Measurements from ENCODE around the gene GRK1. TPM values are rescaled to one million over a fixed set of nuclear protein-coding genes. Genes with fewer than 3 reads are reported as not detected.

Gene GRK1
- total and polyA plus RNA-seq, 2 experiments from 2014 or later: not detected

DNA sequence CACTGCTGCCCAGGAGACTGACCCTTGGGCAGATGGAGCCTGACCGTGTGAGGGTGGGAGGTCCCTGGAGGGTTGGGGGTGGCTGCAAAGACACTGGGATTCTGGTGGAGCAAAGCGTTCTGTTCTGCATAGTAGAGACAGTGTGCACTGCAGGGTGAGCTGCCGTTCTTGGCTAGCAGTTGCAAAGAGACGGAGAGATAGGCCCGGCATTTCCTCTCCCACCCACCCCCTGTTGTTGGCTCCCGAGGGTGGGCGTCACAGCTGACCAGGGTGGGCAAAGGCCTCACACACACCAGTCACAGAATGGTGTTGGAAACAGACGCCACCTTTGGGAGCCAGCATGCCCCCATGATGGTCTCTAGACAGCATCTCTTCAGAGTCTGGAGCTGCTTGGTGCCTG is 103.4 kb downstream of the GRK1 start:
- TF ChIP-seq STAT1 (IDR thresholded peaks at IDR 0.05; ENCODE audit: unreplicated experiment) (no peak), EZH2phosphoT487 (IDR thresholded peaks at IDR 0.05; ENCODE audit: unreplicated experiment) (no peak)
- H3K27ac ChIP-seq (ENCODE audit: low read depth): no peak overlapping the region
- no peaks in the 10 kb centered on the region for H3K27me3 Mint-ChIP-seq (ENCODE audit: insufficient read depth, low read depth, poor library complexity)
- no peak overlapping the region for H2AFZ ChIP-seq
- H3K36me3 ChIP-seq (ENCODE audit: insufficient read depth): no peaks in the 10 kb centered on the region
- H3K27ac Mint-ChIP-seq: no peak overlapping the region
- no peaks in the 10 kb centered on the region for H3K79me2 ChIP-seq (replicated peaks; ENCODE audit: insufficient read depth)
- H3K27me3 ChIP-seq (ENCODE audit: insufficient read depth): no peaks in the 10 kb centered on the region
- no peaks in the 10 kb centered on the region for H3K4me1 ChIP-seq (ENCODE audit: insufficient read depth)
- H4K20me1 ChIP-seq (replicated peaks; ENCODE audit: insufficient read depth): no peaks in the 10 kb centered on the region
- ATAC-seq (no peak), DNase-seq (ENCODE audit: low spot score) (no peak)
- no peaks in the 10 kb centered on the region for H3F3A ChIP-seq (replicated peaks; ENCODE audit: low read depth)
- no peaks in the 10 kb centered on the region for H3K9me3 Mint-ChIP-seq
- no peak overlapping the region for H3K4me3 ChIP-seq
- H3K4me1 Mint-ChIP-seq: peaks cover 3% of the 10 kb centered on the region; the same call in 2 of the 3 replicates
- H3K4me2 ChIP-seq: no peak overlapping the region
- no peak overlapping the region for H3K4me3 Mint-ChIP-seq
- H3K36me3 Mint-ChIP-seq (ENCODE audit: low read depth): no peaks in the 10 kb centered on the region
- 0 out of 2 replicates have a peak, but pooled peaks cover 3% of the 10 kb centered on the region for H3K9me2 ChIP-seq (ENCODE audit: insufficient read depth)

DNA sequence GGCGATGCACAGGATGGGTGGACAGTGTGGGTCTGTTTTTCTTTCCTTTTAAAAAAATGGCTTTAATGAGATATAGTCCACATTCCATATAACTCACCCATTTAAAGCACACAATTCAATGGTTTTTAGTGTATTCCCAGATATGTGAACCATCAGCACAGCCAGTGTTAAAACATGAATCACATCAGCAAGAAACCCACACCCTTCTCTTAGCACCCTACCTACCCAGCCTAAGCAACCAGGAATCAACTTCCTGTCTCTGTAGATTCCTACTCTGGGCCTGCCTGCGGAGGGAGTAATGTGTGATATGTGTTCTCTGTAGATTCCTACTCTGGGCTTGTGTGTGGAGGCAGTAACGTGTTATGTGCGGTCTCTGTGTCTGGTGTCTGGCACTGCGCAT is 103.9 kb downstream of the GRK1 start:
- Histone ChIP-seq H3F3A (replicated peaks; ENCODE audit: low read depth) (no peaks in the 10 kb centered on the region), H2AFZ (no peak overlapping the region), H3K27ac (ENCODE audit: low read depth) (no peak overlapping the region), H4K20me1 (replicated peaks; ENCODE audit: insufficient read depth) (no peaks in the 10 kb centered on the region), H3K4me3 (no peak overlapping the region), H3K9me2 (ENCODE audit: insufficient read depth) (0 out of 2 replicates have a peak, but pooled peaks cover 3% of the 10 kb centered on the region), H3K27me3 (ENCODE audit: insufficient read depth) (no peaks in the 10 kb centered on the region), H3K4me2 (no peak overlapping the region), H3K36me3 (ENCODE audit: insufficient read depth) (no peaks in the 10 kb centered on the region), H3K79me2 (replicated peaks; ENCODE audit: insufficient read depth) (no peaks in the 10 kb centered on the region), H3K4me1 (ENCODE audit: insufficient read depth) (no peaks in the 10 kb centered on the region)
- no peak for ATAC-seq
- no peaks in the 10 kb centered on the region; the same call in 2 of the 3 replicates for H3K4me1 Mint-ChIP-seq
- no peak for DNase-seq (ENCODE audit: low spot score)
- no peak overlapping the region for H3K4me3 Mint-ChIP-seq
- H3K36me3 Mint-ChIP-seq (ENCODE audit: low read depth): no peaks in the 10 kb centered on the region
- H3K27ac Mint-ChIP-seq: no peak overlapping the region
- no peaks in the 10 kb centered on the region for H3K9me3 Mint-ChIP-seq
- H3K27me3 Mint-ChIP-seq (ENCODE audit: insufficient read depth, low read depth, poor library complexity): no peaks in the 10 kb centered on the region
- TF ChIP-seq ZNF331 (CRISPR knock-in tag; IDR thresholded peaks at IDR 0.05; ENCODE audit: low read depth) (no peak), STAT1 (IDR thresholded peaks at IDR 0.05; ENCODE audit: unreplicated experiment) (no peak), POLR2AphosphoS5 (IDR thresholded peaks at IDR 0.05; ENCODE audit: low read depth) (no peak), EZH2phosphoT487 (IDR thresholded peaks at IDR 0.05; ENCODE audit: unreplicated experiment) (no peak), JUNB (IDR thresholded peaks at IDR 0.05; ENCODE audit: unreplicated experiment) (no peak), REST (IDR thresholded peaks at IDR 0.05; ENCODE audit: unreplicated experiment) (no peak), NANOG (IDR thresholded peaks at IDR 0.05; ENCODE audit: borderline replicate concordance) (no peak), EZH2 (IDR thresholded peaks at IDR 0.05; ENCODE audit: low read depth, unreplicated experiment) (no peak), CREB1 (CRISPR knock-in tag; IDR thresholded peaks at IDR 0.05; ENCODE audit: low read depth) (no peak)
- TF ChIP-seq, protein P1, sequence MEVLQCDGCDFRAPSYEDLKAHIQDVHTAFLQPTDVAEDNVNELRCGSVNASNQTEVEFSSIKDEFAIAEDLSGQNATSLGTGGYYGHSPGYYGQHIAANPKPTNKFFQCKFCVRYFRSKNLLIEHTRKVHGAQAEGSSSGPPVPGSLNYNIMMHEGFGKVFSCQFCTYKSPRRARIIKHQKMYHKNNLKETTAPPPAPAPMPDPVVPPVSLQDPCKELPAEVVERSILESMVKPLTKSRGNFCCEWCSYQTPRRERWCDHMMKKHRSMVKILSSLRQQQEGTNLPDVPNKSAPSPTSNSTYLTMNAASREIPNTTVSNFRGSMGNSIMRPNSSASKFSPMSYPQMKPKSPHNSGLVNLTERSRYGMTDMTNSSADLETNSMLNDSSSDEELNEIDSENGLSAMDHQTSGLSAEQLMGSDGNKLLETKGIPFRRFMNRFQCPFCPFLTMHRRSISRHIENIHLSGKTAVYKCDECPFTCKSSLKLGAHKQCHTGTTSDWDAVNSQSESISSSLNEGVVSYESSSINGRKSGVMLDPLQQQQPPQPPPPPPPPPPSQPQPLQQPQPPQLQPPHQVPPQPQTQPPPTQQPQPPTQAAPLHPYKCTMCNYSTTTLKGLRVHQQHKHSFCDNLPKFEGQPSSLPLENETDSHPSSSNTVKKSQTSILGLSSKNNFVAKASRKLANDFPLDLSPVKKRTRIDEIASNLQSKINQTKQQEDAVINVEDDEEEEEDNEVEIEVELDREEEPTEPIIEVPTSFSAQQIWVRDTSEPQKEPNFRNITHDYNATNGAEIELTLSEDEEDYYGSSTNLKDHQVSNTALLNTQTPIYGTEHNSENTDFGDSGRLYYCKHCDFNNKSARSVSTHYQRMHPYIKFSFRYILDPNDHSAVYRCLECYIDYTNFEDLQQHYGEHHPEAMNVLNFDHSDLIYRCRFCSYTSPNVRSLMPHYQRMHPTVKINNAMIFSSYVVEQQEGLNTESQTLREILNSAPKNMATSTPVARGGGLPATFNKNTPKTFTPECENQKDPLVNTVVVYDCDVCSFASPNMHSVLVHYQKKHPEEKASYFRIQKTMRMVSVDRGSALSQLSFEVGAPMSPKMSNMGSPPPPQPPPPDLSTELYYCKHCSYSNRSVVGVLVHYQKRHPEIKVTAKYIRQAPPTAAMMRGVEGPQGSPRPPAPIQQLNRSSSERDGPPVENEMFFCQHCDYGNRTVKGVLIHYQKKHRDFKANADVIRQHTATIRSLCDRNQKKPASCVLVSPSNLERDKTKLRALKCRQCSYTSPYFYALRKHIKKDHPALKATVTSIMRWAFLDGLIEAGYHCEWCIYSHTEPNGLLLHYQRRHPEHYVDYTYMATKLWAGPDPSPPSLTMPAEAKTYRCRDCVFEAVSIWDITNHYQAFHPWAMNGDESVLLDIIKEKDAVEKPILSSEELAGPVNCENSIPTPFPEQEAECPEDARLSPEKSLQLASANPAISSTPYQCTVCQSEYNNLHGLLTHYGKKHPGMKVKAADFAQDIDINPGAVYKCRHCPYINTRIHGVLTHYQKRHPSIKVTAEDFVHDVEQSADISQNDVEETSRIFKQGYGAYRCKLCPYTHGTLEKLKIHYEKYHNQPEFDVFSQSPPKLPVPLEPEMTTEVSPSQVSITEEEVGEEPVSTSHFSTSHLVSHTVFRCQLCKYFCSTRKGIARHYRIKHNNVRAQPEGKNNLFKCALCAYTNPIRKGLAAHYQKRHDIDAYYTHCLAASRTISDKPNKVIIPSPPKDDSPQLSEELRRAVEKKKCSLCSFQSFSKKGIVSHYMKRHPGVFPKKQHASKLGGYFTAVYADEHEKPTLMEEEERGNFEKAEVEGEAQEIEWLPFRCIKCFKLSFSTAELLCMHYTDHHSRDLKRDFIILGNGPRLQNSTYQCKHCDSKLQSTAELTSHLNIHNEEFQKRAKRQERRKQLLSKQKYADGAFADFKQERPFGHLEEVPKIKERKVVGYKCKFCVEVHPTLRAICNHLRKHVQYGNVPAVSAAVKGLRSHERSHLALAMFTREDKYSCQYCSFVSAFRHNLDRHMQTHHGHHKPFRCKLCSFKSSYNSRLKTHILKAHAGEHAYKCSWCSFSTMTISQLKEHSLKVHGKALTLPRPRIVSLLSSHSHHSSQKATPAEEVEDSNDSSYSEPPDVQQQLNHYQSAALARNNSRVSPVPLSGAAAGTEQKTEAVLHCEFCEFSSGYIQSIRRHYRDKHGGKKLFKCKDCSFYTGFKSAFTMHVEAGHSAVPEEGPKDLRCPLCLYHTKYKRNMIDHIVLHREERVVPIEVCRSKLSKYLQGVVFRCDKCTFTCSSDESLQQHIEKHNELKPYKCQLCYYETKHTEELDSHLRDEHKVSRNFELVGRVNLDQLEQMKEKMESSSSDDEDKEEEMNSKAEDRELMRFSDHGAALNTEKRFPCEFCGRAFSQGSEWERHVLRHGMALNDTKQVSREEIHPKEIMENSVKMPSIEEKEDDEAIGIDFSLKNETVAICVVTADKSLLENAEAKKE (CRISPR knock-in tag; IDR thresholded peaks at IDR 0.05): no peak
- TF ChIP-seq, protein P2, sequence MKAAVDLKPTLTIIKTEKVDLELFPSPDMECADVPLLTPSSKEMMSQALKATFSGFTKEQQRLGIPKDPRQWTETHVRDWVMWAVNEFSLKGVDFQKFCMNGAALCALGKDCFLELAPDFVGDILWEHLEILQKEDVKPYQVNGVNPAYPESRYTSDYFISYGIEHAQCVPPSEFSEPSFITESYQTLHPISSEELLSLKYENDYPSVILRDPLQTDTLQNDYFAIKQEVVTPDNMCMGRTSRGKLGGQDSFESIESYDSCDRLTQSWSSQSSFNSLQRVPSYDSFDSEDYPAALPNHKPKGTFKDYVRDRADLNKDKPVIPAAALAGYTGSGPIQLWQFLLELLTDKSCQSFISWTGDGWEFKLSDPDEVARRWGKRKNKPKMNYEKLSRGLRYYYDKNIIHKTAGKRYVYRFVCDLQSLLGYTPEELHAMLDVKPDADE (IDR thresholded peaks at IDR 0.05): no peak

All from GM23338 (cell line).